BLaER1 (cell line): ENCODE measurements around the gene NUP62CL.
A peak's percentile ranks its signal among the peaks of the same experiment; 100 is the strongest.

ENCODE experiments used
- H3K27ac ChIP-seq: shearing (Covaris generic); formaldehyde crosslinking; 2 replicates; pipeline ENCODE4 v1.8.1; 2022
- H3K27me3 ChIP-seq: shearing (Covaris generic); formaldehyde crosslinking; 2 replicates; pipeline ENCODE4 v1.8.1; 2022
- H3K36me3 ChIP-seq: shearing (Covaris generic); formaldehyde crosslinking; 2 replicates; pipeline ENCODE4 v1.8.1; 2022
- H3K4me1 ChIP-seq: shearing (Covaris generic); formaldehyde crosslinking; 2 replicates; pipeline ENCODE4 v1.8.1; 2022
- H3K4me2 ChIP-seq: shearing (Covaris generic); formaldehyde crosslinking; 2 replicates; pipeline ENCODE4 v1.8.1; 2022
- H3K4me3 ChIP-seq: shearing (Covaris generic); formaldehyde crosslinking; 2 replicates; pipeline ENCODE4 v1.8.1; 2022
- H3K9ac ChIP-seq: shearing (Covaris generic); formaldehyde crosslinking; 2 replicates; pipeline ENCODE4 v1.8.1; 2022
- H3K9me3 ChIP-seq: shearing (Covaris generic); formaldehyde crosslinking; 2 replicates; pipeline ENCODE4 v1.8.1; 2022
- H4K20me1 ChIP-seq: shearing (Covaris generic); formaldehyde crosslinking; 2 replicates; pipeline ENCODE4 v1.8.1; 2022
- Cebpa-rat ChIP-seq: shearing (Covaris generic); IDR thresholded peaks from 2 replicates; pipeline ENCODE4 v1.8.1; 2022

The NUP62CL gene

DNA sequence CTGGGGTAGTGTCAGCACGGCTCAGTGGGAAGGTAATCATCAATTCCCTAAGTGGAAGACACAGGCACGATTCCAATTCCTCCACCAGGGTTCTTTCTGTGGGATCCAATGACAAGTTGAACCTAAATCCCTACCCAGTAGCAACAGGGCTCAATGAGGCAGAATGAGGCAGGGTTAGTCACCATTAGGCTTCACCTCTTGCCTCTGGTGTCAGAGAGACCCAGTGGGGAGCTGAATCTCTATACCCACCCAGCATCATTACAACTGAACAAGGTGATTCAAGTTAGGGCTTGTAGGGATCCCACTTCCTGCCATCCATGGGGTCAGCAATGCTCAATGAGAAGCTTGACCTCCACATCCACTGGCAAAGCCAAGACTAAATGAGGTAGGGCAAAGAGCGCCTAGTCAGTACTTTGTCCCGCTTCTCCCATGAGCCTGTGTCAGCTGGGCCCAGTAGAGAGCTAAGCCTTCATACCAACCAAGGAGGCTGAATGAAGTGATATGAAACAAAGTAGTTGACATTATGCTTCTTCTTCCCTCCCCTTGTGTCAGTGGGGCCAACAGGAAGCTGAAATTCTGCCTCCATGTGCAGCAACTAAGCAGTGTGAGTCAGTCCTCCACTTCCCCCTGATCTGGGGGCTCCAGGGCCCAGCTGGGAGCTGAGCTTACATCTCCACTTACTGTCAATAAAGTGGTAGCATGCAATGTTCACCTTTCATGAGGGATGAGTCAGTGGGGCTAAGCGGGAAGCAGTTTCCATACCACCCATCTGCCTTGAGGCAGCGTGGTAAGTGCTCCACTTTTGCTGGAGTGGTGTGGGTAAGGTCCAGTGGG is 51.2 kb downstream of the NUP62CL start:
- Histone ChIP-seq H3K4me1 (no peaks in the 10 kb centered on the region), H3K4me2 (no peak overlapping the region), H3K9ac (no peak overlapping the region), H3K27ac (no peak overlapping the region), H4K20me1 (no peaks in the 10 kb centered on the region), H3K9me3 (peaks cover 7% of the 10 kb centered on the region), H3K36me3 (no peaks in the 10 kb centered on the region), H3K4me3 (no peak overlapping the region), H3K27me3 (peaks cover 35% of the 10 kb centered on the region)
- TF ChIP-seq Cebpa-rat, result no peak

DNA sequence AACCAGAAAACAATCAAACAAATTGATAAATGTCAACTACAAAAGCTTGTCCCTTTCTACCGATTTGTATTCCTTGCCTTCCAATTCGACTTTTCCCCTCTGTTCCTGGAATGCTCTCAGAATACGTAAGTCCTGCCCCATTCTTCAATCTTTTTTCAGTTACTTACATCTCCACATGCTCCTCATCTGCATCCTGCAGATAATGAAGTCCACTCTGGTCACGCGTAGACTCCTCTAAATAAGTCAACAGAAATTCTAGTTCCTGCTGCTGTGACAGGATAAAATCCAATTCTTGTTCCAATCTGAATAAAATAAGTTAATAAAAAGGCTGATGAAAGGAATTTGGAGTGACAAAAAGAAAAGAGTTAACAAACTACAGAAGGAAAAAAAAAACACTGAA is 53.2 kb downstream of the NUP62CL start:
- H3K4me3 ChIP-seq, result no peak overlapping the region
- peaks cover 47% of the 10 kb centered on the region for H3K27me3 ChIP-seq
- H3K4me2 ChIP-seq, result no peak overlapping the region
- H3K9me3 ChIP-seq, result peaks cover 7% of the 10 kb centered on the region
- no peak for TF ChIP-seq Cebpa-rat
- H3K4me1 ChIP-seq, result no peaks in the 10 kb centered on the region
- no peaks in the 10 kb centered on the region for H4K20me1 ChIP-seq
- H3K36me3 ChIP-seq, result no peaks in the 10 kb centered on the region
- H3K27ac ChIP-seq, result no peak overlapping the region
- H3K9ac ChIP-seq, result no peak overlapping the region

DNA sequence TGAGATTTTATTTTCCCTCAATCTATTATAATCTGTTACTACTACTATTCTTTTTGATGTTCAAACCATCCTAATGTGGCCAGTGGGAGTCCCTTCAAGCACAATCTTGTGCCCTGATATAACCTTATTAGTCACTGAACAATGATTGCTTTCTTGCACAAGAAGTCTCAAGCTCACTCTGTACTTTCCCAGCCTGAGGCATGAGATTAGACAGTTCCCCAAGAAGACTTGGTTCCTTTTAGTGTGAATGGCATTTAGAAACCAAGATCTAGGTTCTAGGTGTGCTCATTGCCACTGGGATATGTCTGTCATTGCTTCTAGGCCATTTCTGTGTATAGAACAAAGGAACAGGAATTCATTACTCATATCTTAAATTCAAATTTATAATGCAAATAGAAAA is 59.6 kb downstream of the NUP62CL start:
- H3K4me2 ChIP-seq, result no peak overlapping the region
- no peak overlapping the region for H3K9ac ChIP-seq
- no peak overlapping the region for H3K27ac ChIP-seq
- H3K36me3 ChIP-seq, result no peaks in the 10 kb centered on the region
- TF ChIP-seq Cebpa-rat, result no peak
- H3K27me3 ChIP-seq, result peaks cover 76% of the 10 kb centered on the region
- no peaks in the 10 kb centered on the region for H4K20me1 ChIP-seq
- no peaks in the 10 kb centered on the region for H3K9me3 ChIP-seq
- no peaks in the 10 kb centered on the region for H3K4me1 ChIP-seq
- H3K4me3 ChIP-seq, result no peak overlapping the region

DNA sequence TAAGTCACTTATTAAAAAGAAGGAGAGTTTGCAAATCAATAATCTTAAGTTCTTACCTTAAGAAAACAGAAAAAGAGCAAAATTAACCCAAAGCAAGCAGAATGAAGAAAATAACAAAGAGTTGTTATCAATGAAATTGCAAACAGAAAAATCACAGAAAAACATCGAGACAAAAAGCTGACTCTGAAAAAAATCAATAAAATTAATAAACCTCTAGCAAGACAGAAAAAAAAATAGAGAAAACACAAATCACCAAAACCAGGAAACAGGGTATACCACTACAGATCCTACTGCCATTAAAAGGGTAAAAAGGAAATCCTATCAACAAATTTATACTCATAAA is 70.3 kb downstream of the NUP62CL start:
- TF ChIP-seq Cebpa-rat, result no peak
- Histone ChIP-seq H4K20me1 (no peaks in the 10 kb centered on the region), H3K4me3 (no peak overlapping the region), H3K9me3 (no peaks in the 10 kb centered on the region), H3K4me2 (no peak overlapping the region), H3K4me1 (no peaks in the 10 kb centered on the region), H3K9ac (no peak overlapping the region), H3K27ac (no peak overlapping the region), H3K27me3 (peaks cover 92% of the 10 kb centered on the region), H3K36me3 (no peaks in the 10 kb centered on the region)

DNA sequence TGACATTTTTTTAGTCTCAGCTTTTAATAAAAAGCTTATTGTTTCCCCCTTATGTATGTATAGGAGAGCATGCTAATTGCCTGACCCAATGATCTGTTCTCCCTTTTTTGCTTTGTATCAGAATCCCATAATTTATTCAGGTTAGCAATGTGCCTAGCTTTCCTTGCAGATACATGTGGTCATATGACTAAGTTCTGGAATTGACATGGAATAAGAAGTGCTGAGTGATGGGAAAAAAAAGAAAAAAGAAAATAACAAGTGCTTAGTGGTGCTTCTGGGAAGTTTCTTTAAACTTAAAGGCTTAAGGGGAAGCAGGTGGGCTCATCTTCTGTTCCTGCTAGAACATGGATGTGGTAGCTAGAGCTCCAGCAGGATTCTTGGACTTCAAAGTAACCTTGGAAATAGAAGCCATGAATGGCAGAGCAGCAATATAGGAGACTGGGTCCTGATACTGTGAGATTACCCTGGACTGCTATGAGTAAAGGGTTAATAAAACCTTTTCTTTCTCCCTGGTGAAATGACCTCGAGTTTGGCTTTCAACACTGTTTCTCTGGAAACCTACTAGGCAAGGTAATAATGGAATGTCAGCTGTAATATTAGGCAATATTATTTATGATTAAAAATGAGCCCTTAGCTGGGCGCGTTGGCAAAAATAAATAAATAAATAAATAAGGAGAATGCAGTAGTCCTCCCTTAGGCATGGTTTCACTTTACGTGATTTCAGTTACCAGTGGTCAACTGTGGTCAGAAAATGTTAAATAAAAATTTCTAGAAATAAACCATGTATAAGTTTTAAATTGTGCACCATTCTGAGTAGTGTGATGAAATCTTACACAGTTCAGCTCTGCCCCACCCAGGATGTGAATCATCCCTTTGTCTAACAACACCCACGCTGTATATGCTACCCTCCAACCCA is 70.9 kb downstream of the NUP62CL start:
- no peak for TF ChIP-seq Cebpa-rat
- no peaks in the 10 kb centered on the region for H3K4me1 ChIP-seq
- H3K27ac ChIP-seq, result no peak overlapping the region
- H4K20me1 ChIP-seq, result no peaks in the 10 kb centered on the region; the same call in 1 of the 2 replicates
- no peak overlapping the region for H3K4me3 ChIP-seq
- H3K4me2 ChIP-seq, result no peak overlapping the region
- H3K9me3 ChIP-seq, result no peaks in the 10 kb centered on the region
- peaks cover 90% of the 10 kb centered on the region for H3K27me3 ChIP-seq
- H3K9ac ChIP-seq, result no peak overlapping the region
- H3K36me3 ChIP-seq, result no peaks in the 10 kb centered on the region

DNA sequence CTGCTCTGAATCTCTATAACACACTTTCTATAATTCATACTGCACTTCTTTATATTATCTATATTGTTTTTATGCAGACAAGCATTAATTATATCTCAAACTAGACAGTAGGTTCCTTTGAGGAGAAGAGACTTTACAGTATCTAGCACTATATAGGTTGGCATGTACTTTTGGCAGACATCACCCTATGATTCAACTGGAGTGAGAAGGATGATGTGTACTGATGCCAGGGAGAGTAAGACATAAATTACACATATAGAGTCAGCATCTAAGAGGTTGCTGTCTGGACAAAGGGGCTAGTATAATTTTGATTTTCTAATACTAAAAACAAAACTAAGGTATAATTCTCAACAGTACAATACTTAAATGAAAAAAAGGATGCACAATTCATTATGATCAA is 82.5 kb downstream of the NUP62CL start:
- Histone ChIP-seq H3K9me3 (no peaks in the 10 kb centered on the region), H3K27me3 (peaks cover 84% of the 10 kb centered on the region), H3K4me1 (no peaks in the 10 kb centered on the region), H3K36me3 (no peaks in the 10 kb centered on the region), H3K4me2 (no peak overlapping the region), H3K4me3 (no peak overlapping the region), H4K20me1 (no peaks in the 10 kb centered on the region), H3K9ac (no peak overlapping the region), H3K27ac (no peak overlapping the region)
- TF ChIP-seq Cebpa-rat, result no peak

DNA sequence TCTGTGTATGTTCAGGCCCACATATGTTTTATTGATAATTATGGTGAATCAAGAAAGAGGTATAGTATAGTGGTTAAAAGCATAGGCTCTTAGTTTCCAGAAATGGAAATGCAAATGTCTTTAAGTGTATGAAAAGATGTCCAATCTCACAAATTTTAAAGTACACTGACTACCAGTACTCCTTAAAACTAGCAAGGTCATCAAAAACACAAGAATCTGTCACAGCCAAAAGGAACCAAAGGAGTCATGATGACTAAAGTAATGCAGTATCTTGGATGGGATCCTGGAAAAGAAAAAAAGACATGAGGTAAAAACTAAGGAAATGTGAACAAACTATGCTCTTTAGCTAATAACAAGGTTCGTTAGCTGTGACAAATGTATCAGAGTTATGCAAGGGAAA is 87.0 kb downstream of the NUP62CL start:
- no peak overlapping the region for H3K9ac ChIP-seq
- peaks cover 89% of the 10 kb centered on the region for H3K27me3 ChIP-seq
- H3K36me3 ChIP-seq, result peaks cover 22% of the 10 kb centered on the region
- no peak overlapping the region for H3K27ac ChIP-seq
- no peak overlapping the region for H3K4me3 ChIP-seq
- no peak for TF ChIP-seq Cebpa-rat
- H3K9me3 ChIP-seq, result no peaks in the 10 kb centered on the region
- H4K20me1 ChIP-seq, result no peaks in the 10 kb centered on the region
- 0 out of 2 replicates have a peak, but pooled peaks cover 4% of the 10 kb centered on the region for H3K4me1 ChIP-seq
- peak overlapping the region; percentile 39 for H3K4me2 ChIP-seq

DNA sequence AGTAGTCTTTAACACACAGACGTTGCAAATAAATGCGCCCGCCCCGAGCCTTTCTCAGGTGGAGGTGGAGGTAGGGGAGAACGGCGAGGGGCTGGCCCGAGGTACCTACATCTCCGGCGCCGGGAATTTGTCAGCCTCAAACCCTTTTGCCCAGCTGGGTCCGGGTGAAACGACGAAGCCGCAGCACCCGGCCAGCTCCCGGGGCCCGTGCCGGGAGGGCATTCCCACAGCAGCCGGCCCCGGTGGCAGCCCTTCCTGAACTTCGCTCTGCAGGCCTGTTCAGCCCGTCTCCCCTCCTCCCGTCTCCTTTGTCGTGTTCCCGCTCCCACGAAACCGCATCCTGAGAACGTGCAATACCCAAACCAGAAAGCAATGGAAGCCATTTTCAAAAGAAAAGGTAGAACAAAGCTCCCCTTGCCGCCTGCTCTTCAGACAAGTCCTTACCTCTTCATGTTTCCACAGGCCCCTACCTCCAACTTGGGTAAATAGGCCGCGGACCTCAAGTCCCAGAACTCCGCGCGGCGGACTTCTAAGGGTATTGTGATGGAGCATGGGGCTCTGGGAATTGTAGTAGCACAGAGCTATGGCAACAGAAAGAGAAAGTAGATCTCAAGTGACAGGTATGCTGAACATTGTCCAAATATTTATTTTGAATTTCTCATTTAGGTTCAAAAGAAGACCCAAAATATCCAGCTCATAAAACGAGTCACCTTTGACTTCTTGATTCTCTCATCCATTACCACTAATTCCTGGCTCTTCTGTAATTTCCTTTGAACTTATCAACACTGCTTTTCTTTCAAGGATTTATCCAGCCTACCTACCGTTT is 87.7 kb downstream of the NUP62CL start, which contains the start of gene RBM41:
RBM41 (minus strand) TSS at position 501 of the 826 bp plus-strand sequence; CDS start at position 452, 49 bp downstream.
- H3K9me3 ChIP-seq, result no peaks in the 10 kb centered on the region
- peak within 1 kb of the TSS; percentile 84 for H3K9ac ChIP-seq
- H3K27ac ChIP-seq, result peak within 1 kb of the TSS; percentile 84
- 0 out of 2 replicates have a peak, but pooled peaks cover 4% of the 10 kb centered on the region for H3K4me1 ChIP-seq
- H3K4me3 ChIP-seq, result peak within 1 kb of the TSS; percentile 76
- no peak for TF ChIP-seq Cebpa-rat
- no peaks in the 10 kb centered on the region for H4K20me1 ChIP-seq
- H3K4me2 ChIP-seq, result peak within 1 kb of the TSS; percentile 59
- peaks cover 91% of the 10 kb centered on the region for H3K27me3 ChIP-seq
- H3K36me3 ChIP-seq, result peaks cover 30% of the 10 kb centered on the region

DNA sequence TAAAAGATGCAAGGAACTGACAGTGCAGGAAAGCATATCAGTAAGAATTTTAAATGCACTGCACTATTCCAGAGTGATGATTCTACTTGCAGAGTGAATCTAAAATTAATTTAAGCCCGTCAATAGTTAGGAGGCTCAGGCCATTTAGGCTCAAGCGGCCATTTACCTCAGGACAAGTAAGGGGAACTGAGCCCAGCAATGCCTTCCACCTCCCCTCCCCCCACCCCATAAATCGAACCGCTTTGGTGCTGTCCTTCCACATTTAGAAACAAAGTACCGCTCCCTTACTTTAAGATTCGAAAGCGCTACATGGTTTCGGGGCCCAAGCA is 88.3 kb downstream of the NUP62CL start:
- H3K36me3 ChIP-seq, result peaks cover 35% of the 10 kb centered on the region
- 0 out of 2 replicates have a peak, but pooled peaks cover 4% of the 10 kb centered on the region for H3K4me1 ChIP-seq
- peak overlapping the region; percentile 84 for H3K9ac ChIP-seq
- H4K20me1 ChIP-seq, result no peaks in the 10 kb centered on the region
- peak overlapping the region; percentile 59 for H3K4me2 ChIP-seq
- peaks cover 92% of the 10 kb centered on the region for H3K27me3 ChIP-seq
- peak overlapping the region; percentile 84 for H3K27ac ChIP-seq
- H3K4me3 ChIP-seq, result peak overlapping the region; percentile 76
- H3K9me3 ChIP-seq, result no peaks in the 10 kb centered on the region
- TF ChIP-seq Cebpa-rat, result no peak
